ENCODE data around the gene MSRB3. TPM values are rescaled to one million over a fixed set of nuclear protein-coding genes. Genes with fewer than 3 reads are reported as not detected.

Gene MSRB3
- total RNA-seq, 1 experiment from 2014 or later = 1.8 TPM

DNA sequence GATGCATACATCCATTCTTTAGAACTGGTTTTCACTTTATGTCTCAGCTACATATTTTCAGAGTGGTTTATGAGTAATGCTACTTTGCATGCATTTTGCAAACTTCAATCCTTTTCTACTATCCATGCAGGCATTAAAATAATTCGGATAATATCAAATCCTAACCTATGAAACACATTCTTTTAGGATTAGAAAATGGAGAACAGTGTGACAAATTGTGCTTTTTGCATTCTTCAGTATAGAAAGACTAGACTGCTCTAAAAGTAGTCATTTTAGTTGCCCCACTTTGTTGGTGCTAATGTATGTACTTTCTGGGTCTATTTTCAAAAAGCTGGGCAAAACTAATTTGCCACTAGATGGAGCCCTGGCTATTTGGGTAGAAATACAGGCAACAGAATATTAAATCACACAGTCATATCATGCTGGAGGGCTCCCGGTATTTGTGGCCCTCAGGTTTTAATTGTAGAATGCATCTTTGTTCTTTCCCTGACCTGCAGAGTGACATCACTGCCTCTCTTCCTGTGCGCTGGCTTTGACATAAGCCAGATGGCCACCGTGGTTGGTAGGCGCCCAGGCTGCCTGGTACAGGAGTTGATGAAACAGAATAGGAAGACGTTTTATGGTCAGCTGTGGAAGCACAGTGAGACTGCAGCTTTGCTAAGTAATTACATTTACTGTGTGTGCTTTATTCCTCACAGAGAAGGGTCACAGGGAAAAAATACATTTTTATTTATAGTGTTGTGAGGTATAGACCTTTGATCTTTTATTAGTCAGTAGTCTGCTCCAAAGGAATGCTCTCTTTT lies 28.1 kb downstream of the MSRB3 start:
- Mint-ChIP-seq H3K27me3 (ENCODE audit: low read depth) (no peaks in the 10 kb centered on the region), H3K4me3 (no peak overlapping the region), H3K9me3 (no peaks in the 10 kb centered on the region), H3K27ac (no peak overlapping the region; the same call in 1 of the 2 replicates), H3K36me3 (no peaks in the 10 kb centered on the region), H3K4me1 (peaks cover 12% of the 10 kb centered on the region)
- CTCF ChIA-PET = interaction anchor here (0.6 to 1.6 kb wide), 7 partner anchors 36 to 729 kb away, joined by 3 to 8 read pairs (median 4); no protein-coding TSS in a partner anchor
- TF ChIP-seq, protein P1, sequence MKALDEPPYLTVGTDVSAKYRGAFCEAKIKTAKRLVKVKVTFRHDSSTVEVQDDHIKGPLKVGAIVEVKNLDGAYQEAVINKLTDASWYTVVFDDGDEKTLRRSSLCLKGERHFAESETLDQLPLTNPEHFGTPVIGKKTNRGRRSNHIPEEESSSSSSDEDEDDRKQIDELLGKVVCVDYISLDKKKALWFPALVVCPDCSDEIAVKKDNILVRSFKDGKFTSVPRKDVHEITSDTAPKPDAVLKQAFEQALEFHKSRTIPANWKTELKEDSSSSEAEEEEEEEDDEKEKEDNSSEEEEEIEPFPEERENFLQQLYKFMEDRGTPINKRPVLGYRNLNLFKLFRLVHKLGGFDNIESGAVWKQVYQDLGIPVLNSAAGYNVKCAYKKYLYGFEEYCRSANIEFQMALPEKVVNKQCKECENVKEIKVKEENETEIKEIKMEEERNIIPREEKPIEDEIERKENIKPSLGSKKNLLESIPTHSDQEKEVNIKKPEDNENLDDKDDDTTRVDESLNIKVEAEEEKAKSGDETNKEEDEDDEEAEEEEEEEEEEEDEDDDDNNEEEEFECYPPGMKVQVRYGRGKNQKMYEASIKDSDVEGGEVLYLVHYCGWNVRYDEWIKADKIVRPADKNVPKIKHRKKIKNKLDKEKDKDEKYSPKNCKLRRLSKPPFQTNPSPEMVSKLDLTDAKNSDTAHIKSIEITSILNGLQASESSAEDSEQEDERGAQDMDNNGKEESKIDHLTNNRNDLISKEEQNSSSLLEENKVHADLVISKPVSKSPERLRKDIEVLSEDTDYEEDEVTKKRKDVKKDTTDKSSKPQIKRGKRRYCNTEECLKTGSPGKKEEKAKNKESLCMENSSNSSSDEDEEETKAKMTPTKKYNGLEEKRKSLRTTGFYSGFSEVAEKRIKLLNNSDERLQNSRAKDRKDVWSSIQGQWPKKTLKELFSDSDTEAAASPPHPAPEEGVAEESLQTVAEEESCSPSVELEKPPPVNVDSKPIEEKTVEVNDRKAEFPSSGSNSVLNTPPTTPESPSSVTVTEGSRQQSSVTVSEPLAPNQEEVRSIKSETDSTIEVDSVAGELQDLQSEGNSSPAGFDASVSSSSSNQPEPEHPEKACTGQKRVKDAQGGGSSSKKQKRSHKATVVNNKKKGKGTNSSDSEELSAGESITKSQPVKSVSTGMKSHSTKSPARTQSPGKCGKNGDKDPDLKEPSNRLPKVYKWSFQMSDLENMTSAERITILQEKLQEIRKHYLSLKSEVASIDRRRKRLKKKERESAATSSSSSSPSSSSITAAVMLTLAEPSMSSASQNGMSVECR (CRISPR knock-in tag; IDR thresholded peaks at IDR 0.05; ENCODE audit: borderline replicate concordance) = no peak
- TF ChIP-seq CTCF (IDR thresholded peaks at IDR 0.05) = peak; percentile 54
- ATAC-seq (peak; percentile 55), DNase-seq (ENCODE audit: low spot score) (no peak)
- POLR2A ChIA-PET = no interaction called here

DNA sequence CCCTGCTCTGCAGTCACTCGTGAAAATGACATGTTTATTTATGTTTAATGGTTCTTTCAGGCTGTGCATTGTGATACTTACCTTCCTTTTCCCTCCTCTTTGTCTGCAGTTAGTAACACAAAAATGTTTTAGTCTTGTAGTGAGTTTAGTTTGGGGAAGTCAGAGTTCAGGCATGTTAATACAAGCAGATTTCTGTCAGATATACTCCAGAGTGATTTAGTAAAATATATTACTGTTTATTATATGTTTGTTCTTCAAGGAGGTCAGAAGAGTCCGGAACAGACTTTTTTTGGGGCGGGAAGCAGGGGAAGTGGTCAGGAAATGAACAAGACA lies 28.7 kb downstream of the MSRB3 start:
- POLR2A ChIA-PET = no interaction called here
- ATAC-seq = no peak
- no peaks in the 10 kb centered on the region for H3K36me3 Mint-ChIP-seq
- no peak for DNase-seq (ENCODE audit: low spot score)
- no peak overlapping the region for H3K4me3 Mint-ChIP-seq
- no peak for TF ChIP-seq KAT7 (CRISPR knock-in tag; IDR thresholded peaks at IDR 0.05; ENCODE audit: borderline replicate concordance)
- TF ChIP-seq, protein P2, sequence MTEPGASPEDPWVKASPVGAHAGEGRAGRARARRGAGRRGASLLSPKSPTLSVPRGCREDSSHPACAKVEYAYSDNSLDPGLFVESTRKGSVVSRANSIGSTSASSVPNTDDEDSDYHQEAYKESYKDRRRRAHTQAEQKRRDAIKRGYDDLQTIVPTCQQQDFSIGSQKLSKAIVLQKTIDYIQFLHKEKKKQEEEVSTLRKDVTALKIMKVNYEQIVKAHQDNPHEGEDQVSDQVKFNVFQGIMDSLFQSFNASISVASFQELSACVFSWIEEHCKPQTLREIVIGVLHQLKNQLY (CRISPR knock-in tag; IDR thresholded peaks at IDR 0.05) = no peak
- no peaks in the 10 kb centered on the region for H3K9me3 Mint-ChIP-seq
- H3K27ac Mint-ChIP-seq = 0 out of 2 replicates have a peak overlapping the region, but pooled peaks have one; percentile 26
- H3K4me1 Mint-ChIP-seq = peaks cover 12% of the 10 kb centered on the region
- CTCF ChIA-PET = interaction anchor here (0.6 to 1.6 kb wide), 6 partner anchors 36 to 729 kb away, joined by 3 to 8 read pairs (median 4); no protein-coding TSS in a partner anchor
- H3K27me3 Mint-ChIP-seq (ENCODE audit: low read depth) = no peaks in the 10 kb centered on the region

DNA sequence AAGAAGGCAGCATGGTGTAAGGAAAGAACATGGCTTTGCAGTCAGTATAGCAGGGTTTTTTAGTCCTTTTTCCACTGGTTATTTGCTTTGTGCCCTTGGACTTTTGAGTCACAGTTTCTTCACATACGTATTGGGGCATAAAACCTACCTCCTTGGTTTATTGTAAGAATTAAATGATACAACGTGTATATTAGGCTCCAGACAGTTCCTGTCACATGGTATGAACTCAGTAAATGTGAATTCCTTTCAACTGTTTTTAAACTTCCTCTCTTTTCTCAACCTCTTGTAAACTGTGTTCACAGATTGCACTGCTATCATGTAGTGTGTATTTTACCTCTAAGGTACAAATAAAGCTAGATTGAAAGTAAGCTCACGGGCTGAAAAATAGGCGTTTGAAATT lies 29.5 kb downstream of the MSRB3 start:
- peaks cover 6% of the 10 kb centered on the region for H3K4me1 Mint-ChIP-seq
- H3K27me3 Mint-ChIP-seq (ENCODE audit: low read depth) = no peaks in the 10 kb centered on the region
- H3K4me3 Mint-ChIP-seq = no peak overlapping the region
- no peak for ATAC-seq
- no peak for DNase-seq (ENCODE audit: low spot score)
- no peaks in the 10 kb centered on the region for H3K9me3 Mint-ChIP-seq
- no peaks in the 10 kb centered on the region for H3K36me3 Mint-ChIP-seq
- POLR2A ChIA-PET = no interaction called here
- H3K27ac Mint-ChIP-seq = no peak overlapping the region
- CTCF ChIA-PET = no interaction called here
- TF ChIP-seq TEAD4 (CRISPR knock-in tag; IDR thresholded peaks at IDR 0.05) (no peak), ZNF671 (CRISPR knock-in tag; IDR thresholded peaks at IDR 0.05) (no peak), ZNF425 (CRISPR knock-in tag; conservative IDR thresholded peaks at IDR 0.05) (no peak), EMX1 (CRISPR knock-in tag; IDR thresholded peaks at IDR 0.05) (no peak), TEAD1 (CRISPR knock-in tag; IDR thresholded peaks at IDR 0.05) (no peak), RELA (CRISPR knock-in tag; IDR thresholded peaks at IDR 0.05; ENCODE audit: borderline replicate concordance) (no peak), PRRX2 (CRISPR knock-in tag; IDR thresholded peaks at IDR 0.05) (no peak), ZNF317 (CRISPR knock-in tag; IDR thresholded peaks at IDR 0.05; ENCODE audit: borderline replicate concordance, low read depth) (no peak), ZNF232 (CRISPR knock-in tag; IDR thresholded peaks at IDR 0.05) (no peak), ATF2 (CRISPR knock-in tag; IDR thresholded peaks at IDR 0.05; ENCODE audit: borderline replicate concordance, low read depth) (no peak), CDX4 (CRISPR knock-in tag; IDR thresholded peaks at IDR 0.05; ENCODE audit: borderline replicate concordance) (no peak)
